Measurements from ENCODE around the gene CHGA.

- no peak for TF ChIP-seq CTCF (IDR thresholded peaks at IDR 0.05)
- TF ChIP-seq POLR2AphosphoS5 (IDR thresholded peaks at IDR 0.05): no peak
Observed at GRCh38 chr14:92971601-92972180, 48.7 kb downstream of the CHGA start.
